ENCODE data around the gene KIAA1143.

The KIAA1143 gene

GRCh38 chr3:44712455-44713075 lies 48.9 kb downstream of the KIAA1143 start, which contains the start of gene ZNF502:
TSS of gene ZNF502 (plus strand) at chr3:44712660. CDS start at chr3:44720262, 7,602 bp downstream.
- Histone ChIP-seq H3K79me2 (ENCODE audit: insufficient read depth, low read length) (no peaks in the 10 kb centered on the region), H3F3A (ENCODE audit: insufficient read depth) (no peaks in the 10 kb centered on the region), H3K9me2 (replicated peaks; ENCODE audit: insufficient read depth, low read length) (no peaks in the 10 kb centered on the region), H3K27ac (ENCODE audit: low read depth, low read length) (no peak within 1 kb of the TSS), H2AFZ (ENCODE audit: low read depth, low read length, severe bottlenecking) (no peak within 1 kb of the TSS), H3K27me3 (ENCODE audit: low read length) (no peaks in the 10 kb centered on the region), H3K36me3 (ENCODE audit: low read length) (no peaks in the 10 kb centered on the region), H3K9me3 (ENCODE audit: insufficient read depth, low read length) (no peaks in the 10 kb centered on the region), H4K20me1 (ENCODE audit: low read depth, low read length) (no peaks in the 10 kb centered on the region), H3K4me3 (ENCODE audit: insufficient read depth, low read length, poor library complexity, severe bottlenecking) (no peak within 1 kb of the TSS), H3K9ac (ENCODE audit: low read length) (no peak within 1 kb of the TSS), H3K4me2 (ENCODE audit: low read depth, low read length, poor library complexity, severe bottlenecking) (no peak within 1 kb of the TSS)
- TF ChIP-seq CTCF (IDR thresholded peaks at IDR 0.05; ENCODE audit: insufficient read depth, low read length, poor library complexity, severe bottlenecking) (no peak), EZH2phosphoT487 (conservative IDR thresholded peaks at IDR 0.05; ENCODE audit: low read length) (no peak)
